T-helper 1 cell treated with Interleukin-12 subunit alpha and Interleukin-12 subunit beta and Interleukin-4 antibody, amounts not matched to agents 30 μg/mL and 1 μg/mL, for 36 hours (primary cell): ENCODE data around the gene MTFR1L.
A peak's percentile ranks its signal among the peaks of the same experiment; 100 is the strongest.

Experiments
- H3K27ac Mint-ChIP-seq: one replicate; pipeline ENCODE4 v1.8.0; 2021; ENCODE audit warnings: mild to moderate bottlenecking, mixed read lengths
- H3K27me3 Mint-ChIP-seq: one replicate; pipeline ENCODE4 v1.8.0; 2021; ENCODE audit warnings: low read depth, mixed read lengths
- H3K36me3 Mint-ChIP-seq: one replicate; pipeline ENCODE4 v1.8.0; 2021; ENCODE audit warnings: low read depth, mixed read lengths
- H3K4me1 Mint-ChIP-seq: one replicate; pipeline ENCODE4 v1.8.0; 2021; ENCODE audit warnings: low read depth, mixed read lengths
- H3K4me3 Mint-ChIP-seq: one replicate; pipeline ENCODE4 v1.8.0; 2021; ENCODE audit warnings: mild to moderate bottlenecking, moderate library complexity, mixed read lengths
- H3K9me3 Mint-ChIP-seq: one replicate; pipeline ENCODE4 v1.8.0; 2021; ENCODE audit warnings: mixed read lengths

The MTFR1L gene

DNA sequence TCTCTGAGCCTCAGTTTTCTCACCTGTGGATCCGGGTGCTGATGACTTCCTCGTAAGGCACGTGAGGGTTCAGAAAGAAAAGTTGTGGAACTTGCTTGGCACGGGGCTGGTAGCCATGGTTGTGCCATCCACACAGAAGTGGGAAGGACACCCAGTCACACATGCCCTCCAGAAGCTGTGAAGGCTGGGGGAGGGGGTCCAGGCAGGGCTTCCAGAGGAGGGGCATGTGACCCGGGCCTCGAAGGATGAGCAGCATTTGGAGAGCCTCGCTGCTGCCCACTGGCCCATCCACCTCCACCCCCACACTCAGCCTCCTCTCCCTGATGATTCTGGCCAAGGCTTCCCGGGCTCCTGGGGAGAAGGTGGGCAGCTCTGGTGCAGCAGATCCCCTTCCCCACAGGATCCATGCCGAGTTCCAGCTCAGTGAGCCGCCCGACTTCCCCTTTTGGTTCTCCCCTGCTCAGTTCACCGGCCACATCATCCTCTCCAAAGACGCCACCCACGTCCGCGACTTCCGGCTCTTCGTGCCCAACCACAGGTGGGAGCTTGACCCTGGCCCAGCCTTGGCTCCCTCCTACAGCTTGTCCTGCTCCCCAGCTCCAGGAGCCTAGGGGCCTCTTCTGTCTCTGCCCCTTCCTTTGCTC, 10.3 kb upstream of the MTFR1L start:
- Mint-ChIP-seq H3K4me3 (no peak overlapping the region), H3K27me3 (peaks cover 9% of the 10 kb centered on the region), H3K27ac (no peak overlapping the region), H3K4me1 (no peaks in the 10 kb centered on the region), H3K9me3 (no peaks in the 10 kb centered on the region), H3K36me3 (no peaks in the 10 kb centered on the region)

DNA sequence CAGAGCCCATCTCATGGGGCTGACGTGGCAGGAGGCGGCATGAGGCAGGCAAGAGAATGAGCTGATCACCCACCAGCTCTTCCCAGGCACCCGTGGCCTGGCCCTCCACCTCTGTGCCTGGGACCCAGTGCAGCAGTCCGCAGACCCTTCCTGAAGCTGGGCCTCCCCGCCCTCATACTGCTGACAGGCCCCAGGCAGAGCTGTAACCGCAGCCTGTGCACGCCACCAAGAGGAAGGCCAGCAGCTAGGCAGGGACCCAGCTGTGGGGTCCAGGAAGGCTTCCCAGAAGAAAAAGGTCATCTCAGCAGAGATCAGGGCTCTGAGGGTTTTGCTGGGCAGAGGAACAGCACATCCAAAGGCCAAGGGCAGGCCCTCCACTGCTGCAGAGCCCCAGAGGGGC, 9.8 kb upstream of the MTFR1L start:
- peaks cover 5% of the 10 kb centered on the region for H3K27me3 Mint-ChIP-seq
- H3K36me3 Mint-ChIP-seq, result no peaks in the 10 kb centered on the region
- no peak overlapping the region for H3K27ac Mint-ChIP-seq
- H3K4me3 Mint-ChIP-seq, result no peak overlapping the region
- no peaks in the 10 kb centered on the region for H3K9me3 Mint-ChIP-seq
- no peaks in the 10 kb centered on the region for H3K4me1 Mint-ChIP-seq

DNA sequence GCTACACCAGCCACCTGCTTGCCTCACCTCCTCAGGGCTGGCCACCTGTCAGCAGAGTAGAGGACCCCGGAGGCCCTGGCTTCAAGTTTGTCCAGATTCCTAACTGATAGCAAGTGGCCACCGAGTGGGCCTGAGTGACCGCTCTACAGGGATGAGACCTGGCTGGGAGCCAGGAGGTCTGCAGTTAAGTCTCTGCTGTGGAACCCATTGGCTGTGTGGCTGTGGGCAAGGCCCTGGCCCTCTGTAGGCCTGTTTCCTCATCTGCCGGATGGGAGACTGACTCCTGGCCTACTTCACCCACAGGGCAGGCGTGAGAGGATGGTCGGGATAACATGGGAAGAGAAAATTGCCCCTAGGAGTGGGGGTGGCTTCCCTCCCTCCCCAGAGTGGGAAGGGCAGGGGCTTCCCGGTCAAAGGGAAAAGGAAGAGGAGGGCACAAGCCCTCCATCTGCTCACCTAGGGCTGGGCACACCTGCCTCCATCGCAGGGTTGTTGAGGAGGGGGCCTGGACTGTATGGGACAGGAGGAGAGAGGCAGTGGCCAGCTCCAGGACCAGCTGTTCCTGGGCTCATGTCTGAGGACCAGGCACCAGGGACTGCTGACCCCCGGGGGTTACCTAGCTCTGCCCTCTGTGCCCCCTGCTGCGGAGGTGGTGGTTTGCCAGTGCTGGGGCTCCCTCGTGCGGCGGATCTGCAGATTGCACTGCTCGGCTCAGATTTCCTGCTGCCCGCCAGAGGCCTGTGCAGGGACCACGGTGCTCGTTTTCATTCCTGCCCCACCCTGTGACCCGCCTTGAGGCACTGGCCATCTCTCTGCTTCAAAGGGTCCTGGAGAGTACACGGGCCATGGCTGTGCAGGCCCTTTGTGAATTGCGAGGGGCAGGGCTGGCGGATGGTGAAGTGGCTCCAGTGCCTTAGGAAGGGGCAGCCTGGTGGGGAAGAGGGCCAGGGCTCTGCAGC, 9.1 kb upstream of the MTFR1L start:
- Mint-ChIP-seq H3K27ac (no peak overlapping the region), H3K9me3 (no peaks in the 10 kb centered on the region), H3K4me3 (no peak overlapping the region), H3K4me1 (no peaks in the 10 kb centered on the region), H3K36me3 (no peaks in the 10 kb centered on the region), H3K27me3 (peaks cover 4% of the 10 kb centered on the region)

DNA sequence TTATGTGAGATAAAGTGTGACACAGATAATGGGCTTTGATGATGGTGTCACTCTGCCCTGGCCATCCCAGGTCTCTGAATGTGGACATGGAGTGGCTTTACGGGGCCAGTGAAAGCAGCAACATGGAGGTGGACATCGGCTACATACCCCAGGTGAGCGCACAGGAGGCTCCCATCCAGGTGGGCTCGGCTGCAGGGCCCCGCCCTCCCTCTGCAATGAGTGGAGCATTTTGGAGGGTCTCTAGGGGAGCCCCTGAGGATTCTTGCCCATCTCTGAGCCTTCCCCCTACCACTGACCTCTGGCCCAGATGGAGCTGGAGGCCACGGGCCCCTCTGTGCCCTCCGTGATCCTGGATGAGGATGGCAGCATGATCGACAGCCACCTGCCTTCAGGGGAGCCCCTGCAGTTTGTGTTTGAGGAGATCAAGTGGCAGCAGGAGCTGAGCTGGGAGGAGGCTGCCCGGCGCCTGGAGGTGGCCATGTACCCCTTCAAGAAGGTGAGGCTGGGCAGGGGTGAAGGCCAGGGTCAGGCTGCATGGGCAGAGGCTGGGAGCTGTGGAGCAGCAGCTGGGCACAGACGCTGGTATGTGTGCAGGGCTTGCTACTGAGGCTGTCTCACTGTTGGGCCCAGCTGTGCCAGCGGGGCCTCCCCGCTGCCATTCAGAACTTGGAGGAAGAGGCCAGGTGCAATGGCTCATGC, 8.2 kb upstream of the MTFR1L start:
- no peaks in the 10 kb centered on the region for H3K36me3 Mint-ChIP-seq
- H3K27me3 Mint-ChIP-seq, result no peaks in the 10 kb centered on the region
- no peaks in the 10 kb centered on the region for H3K4me1 Mint-ChIP-seq
- no peak overlapping the region for H3K4me3 Mint-ChIP-seq
- H3K9me3 Mint-ChIP-seq, result no peaks in the 10 kb centered on the region
- H3K27ac Mint-ChIP-seq, result no peak overlapping the region

DNA sequence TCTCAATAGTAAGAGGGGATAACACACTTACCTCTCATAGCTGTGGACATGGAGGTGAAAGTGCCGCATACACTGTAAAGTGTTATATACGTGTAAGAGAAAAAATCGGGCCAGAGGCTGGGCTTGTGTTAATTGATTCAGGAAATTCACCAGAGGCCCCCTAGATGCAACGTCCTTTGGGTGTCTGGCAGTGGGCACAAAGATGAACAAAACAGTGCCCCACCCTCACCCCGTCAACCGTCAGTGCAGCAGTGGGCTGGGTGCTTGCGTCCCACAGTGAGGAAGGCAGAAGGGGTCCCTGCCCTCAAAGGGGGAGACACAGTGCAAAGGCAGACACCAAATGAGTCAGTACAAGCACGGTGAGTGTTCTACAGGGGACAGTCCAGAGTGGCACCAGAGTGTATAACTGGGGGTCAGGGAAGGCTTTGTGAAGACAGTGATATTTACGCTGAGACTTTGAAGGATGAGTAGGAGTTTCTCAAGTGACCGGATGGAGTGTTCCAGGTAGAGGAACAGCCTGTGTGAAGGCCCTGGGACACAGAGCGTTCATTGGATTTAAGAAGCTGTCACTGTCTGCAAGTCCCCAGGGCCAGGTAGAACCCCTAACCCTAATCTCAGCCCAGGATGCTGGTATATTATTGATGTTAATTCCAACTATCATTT, 6.6 kb upstream of the MTFR1L start:
- Mint-ChIP-seq H3K36me3 (no peaks in the 10 kb centered on the region), H3K27ac (no peak overlapping the region), H3K4me3 (no peak overlapping the region), H3K4me1 (peaks cover 2% of the 10 kb centered on the region), H3K9me3 (no peaks in the 10 kb centered on the region), H3K27me3 (no peaks in the 10 kb centered on the region)

DNA sequence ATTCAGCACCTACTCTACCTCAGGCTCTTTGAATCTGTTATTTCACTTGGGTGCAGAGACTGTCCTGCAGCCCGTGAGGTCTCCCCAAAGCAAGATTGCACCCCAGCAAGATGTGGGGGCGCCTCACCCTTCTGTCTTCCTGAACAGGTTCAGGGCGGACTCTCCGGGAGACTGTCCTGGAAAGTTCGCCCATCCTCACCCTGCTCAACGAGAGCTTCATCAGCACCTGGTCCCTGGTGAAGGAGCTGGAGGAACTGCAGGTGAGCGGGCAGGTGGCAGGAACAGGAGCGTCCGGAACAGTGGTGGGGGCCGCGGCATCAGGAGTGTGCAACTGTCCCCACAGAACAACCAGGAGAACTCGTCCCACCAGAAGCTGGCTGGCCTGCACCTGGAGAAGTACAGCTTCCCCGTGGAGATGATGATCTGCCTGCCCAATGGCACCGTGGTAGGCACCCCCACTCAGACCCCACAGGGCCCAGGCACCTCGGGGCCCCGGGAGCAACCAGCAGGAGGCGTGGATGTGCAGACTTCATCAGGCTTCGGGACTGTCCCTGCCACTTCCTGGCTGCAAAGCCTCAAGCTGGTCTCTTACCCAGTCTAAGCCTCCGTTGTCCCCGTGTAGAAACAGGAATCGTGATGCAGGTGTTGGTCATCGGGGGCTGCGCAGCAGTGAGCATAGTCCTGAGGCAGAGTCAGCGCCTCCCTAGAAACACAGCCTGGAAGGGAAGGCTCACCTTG, 5.9 kb upstream of the MTFR1L start:
- Mint-ChIP-seq H3K4me3 (no peak overlapping the region), H3K27ac (no peak overlapping the region), H3K4me1 (peaks cover 7% of the 10 kb centered on the region), H3K27me3 (no peaks in the 10 kb centered on the region), H3K36me3 (no peaks in the 10 kb centered on the region), H3K9me3 (no peaks in the 10 kb centered on the region)

DNA sequence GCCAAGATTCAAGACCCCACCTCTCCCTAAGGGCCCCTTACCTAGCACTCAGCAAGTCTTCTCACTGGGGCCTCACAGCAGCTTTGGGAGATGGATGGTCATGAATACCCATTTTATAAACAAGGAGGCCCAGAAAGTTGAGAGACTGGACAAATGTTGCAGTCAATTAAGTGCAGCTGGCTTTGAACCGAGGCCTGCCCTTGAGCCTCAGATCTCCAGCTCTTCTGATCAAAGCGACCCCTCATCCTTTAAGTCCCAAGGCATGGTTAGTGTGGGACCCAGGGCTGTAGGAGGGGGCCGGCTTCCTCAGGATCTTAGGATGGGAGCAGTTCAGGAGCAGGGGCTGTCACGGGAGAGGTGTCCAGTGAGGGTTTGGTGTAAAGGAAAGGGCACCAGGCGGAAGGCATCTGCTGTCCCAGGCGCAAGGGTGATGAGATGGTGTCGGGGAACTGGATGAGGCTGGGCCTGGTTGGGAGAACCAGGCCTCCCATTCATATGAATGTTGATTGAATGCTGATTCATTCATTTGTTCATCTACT, 5.1 kb upstream of the MTFR1L start:
- Mint-ChIP-seq H3K9me3 (no peaks in the 10 kb centered on the region), H3K27ac (peak overlapping the region; percentile 21), H3K4me1 (peaks cover 13% of the 10 kb centered on the region), H3K4me3 (no peak overlapping the region), H3K36me3 (no peaks in the 10 kb centered on the region), H3K27me3 (no peaks in the 10 kb centered on the region)

DNA sequence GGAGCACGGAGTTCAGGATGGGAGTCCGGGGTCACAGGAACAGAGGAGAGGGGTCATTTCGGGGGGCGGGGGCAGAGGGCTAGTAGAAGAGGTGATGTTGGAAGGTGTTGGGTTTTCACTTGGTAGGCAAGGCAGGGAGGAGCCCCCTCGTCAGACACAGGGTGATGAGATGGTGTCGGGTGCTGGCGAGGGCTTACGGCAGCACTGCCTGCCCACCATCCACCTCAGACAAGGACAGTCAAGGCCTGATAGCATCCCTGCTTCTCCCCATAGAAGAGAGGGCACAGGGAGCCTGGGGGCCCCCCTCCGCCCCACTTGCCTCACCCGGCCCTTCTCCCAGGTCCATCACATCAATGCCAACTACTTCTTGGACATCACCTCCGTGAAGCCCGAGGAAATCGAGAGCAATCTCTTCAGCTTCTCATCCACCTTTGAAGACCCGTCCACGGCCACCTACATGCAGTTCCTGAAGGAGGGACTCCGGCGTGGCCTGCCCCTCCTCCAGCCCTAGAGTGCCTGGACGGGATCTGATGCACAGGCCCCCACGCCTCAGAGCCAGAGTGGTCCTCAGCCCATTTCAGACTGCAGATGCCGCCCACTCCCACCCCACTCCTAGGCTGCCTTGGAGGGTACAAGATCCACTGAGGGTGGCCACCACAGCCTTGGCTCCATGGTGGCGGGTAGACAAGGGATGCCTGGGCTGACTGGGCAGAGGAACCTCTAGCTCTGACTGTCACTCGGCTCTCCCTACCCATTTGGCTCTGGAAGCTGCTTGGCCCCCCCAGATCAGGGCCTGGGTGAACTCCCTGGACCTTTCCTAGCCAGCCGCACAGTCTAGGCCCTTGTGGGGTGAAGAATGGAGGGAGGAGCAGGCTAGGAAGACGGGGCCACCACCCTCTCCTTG, 4.3 kb upstream of the MTFR1L start:
- Mint-ChIP-seq H3K36me3 (no peaks in the 10 kb centered on the region), H3K9me3 (no peaks in the 10 kb centered on the region)

DNA sequence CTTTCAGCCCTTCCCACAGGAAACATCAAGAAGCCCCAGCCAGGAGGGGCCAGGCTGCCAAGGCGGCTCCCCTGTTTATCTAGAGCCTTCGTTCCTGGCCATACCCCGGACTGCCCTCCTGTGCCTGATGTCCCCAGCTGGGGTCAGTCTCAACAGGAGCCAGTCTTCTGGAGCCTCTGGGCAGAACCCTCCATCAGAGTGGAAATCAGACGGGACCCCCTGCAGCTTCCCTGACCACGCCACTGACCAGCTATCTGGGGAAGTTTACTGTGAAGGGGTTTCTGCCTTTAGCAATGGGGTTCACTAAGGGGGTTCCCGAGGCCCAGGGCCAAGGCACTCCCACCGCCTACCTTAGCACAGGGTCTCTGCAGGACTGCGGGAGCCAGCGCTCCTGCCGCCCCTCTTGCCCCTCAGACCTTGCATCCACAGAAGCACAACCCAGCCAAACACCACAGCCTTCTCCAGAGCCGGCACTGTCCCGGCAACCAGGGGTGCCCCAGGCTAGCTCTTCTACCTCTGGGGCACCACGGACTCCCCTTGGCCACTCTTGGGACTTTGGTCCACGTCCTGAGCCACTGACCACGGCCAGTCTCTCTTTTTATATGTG, 3.5 kb upstream of the MTFR1L start:
- no peaks in the 10 kb centered on the region for H3K9me3 Mint-ChIP-seq
- peaks cover 5% of the 10 kb centered on the region for H3K36me3 Mint-ChIP-seq
- no peak overlapping the region for H3K27ac Mint-ChIP-seq
- H3K4me3 Mint-ChIP-seq, result no peak overlapping the region
- H3K27me3 Mint-ChIP-seq, result no peaks in the 10 kb centered on the region
- peaks cover 20% of the 10 kb centered on the region for H3K4me1 Mint-ChIP-seq

More for the DNA sequence above, 4.3 kb upstream of the MTFR1L start:
- Mint-ChIP-seq H3K27me3 (no peaks in the 10 kb centered on the region), H3K4me1 (peaks cover 13% of the 10 kb centered on the region), H3K27ac (peak overlapping the region; percentile 21), H3K4me3 (no peak overlapping the region)

DNA sequence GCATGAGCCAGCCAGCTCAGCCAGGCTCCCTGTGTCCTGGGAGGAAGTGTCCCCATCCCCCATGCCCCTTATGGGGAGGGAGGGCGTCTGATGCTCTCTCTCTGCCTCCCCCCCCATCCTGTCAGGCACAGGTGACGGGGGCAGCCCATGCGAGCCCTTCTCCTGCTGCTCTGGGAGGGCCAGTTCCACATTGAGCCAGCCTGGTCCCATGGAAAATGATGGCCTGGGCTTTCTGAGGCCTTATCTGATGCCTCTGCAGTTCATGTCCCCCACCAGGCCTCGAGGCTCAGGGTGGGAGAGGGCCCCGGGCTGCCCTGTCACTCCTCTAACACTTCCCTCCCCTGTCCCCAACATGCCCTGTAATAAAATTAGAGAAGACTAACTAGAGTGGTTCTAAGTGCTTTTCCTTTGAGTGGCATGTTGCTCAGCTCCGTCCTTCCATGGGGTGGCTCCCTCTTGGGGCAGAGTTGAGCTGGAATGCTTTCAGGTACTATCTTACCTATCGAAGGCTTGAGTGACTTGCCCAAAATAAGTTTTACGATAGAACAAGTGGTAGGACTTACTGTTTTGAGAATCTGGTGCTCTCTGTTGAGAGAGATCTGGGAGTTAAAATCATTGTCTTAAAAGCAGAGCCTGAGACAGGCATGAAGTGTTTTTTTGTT, 1.8 kb upstream of the MTFR1L start:
- peak overlapping the region; percentile 98 for H3K4me3 Mint-ChIP-seq
- H3K4me1 Mint-ChIP-seq, result peaks cover 27% of the 10 kb centered on the region
- no peaks in the 10 kb centered on the region for H3K9me3 Mint-ChIP-seq
- H3K36me3 Mint-ChIP-seq, result peaks cover 5% of the 10 kb centered on the region
- no peaks in the 10 kb centered on the region for H3K27me3 Mint-ChIP-seq
- H3K27ac Mint-ChIP-seq, result peak overlapping the region; percentile 76

DNA sequence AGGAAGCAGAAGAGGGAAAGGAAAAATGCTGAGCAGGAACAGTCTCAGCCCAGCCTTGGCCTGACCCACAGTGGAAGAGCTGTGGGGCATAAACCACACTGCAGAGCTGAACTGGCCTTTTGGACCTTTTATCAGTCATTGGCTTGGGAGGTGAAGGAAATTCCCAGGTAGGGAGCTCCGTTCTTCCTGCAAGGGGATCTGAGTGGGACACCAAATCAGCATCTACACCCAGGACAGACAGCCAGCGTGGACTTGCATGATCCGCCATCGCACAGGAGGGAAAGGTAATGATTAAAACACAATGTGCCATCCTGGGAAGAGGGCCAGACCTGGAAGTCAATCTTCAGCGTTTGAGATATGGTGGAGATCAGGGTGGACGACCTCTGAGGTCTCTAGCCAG, 1.2 kb upstream of the MTFR1L start:
- Mint-ChIP-seq H3K27ac (peak overlapping the region; percentile 76), H3K4me3 (peak overlapping the region; percentile 98), H3K9me3 (no peaks in the 10 kb centered on the region), H3K27me3 (no peaks in the 10 kb centered on the region), H3K36me3 (peaks cover 5% of the 10 kb centered on the region), H3K4me1 (peaks cover 27% of the 10 kb centered on the region)
